NCI-H69 (cell line): ENCODE data around the gene OR51B5.
"Not testable (repeated sequence)": the region's sequence is repeated elsewhere in the genome, so short reads cannot be mapped to it uniquely, and the experiment has no call there.

Experiments
- DNase-seq: peaks from one replicate; lab custom pipeline; 2025; lab: John Stamatoyannopoulos, UW

Gene OR51B5, protein sequence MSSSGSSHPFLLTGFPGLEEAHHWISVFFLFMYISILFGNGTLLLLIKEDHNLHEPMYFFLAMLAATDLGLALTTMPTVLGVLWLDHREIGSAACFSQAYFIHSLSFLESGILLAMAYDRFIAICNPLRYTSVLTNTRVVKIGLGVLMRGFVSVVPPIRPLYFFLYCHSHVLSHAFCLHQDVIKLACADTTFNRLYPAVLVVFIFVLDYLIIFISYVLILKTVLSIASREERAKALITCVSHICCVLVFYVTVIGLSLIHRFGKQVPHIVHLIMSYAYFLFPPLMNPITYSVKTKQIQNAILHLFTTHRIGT

DNA sequence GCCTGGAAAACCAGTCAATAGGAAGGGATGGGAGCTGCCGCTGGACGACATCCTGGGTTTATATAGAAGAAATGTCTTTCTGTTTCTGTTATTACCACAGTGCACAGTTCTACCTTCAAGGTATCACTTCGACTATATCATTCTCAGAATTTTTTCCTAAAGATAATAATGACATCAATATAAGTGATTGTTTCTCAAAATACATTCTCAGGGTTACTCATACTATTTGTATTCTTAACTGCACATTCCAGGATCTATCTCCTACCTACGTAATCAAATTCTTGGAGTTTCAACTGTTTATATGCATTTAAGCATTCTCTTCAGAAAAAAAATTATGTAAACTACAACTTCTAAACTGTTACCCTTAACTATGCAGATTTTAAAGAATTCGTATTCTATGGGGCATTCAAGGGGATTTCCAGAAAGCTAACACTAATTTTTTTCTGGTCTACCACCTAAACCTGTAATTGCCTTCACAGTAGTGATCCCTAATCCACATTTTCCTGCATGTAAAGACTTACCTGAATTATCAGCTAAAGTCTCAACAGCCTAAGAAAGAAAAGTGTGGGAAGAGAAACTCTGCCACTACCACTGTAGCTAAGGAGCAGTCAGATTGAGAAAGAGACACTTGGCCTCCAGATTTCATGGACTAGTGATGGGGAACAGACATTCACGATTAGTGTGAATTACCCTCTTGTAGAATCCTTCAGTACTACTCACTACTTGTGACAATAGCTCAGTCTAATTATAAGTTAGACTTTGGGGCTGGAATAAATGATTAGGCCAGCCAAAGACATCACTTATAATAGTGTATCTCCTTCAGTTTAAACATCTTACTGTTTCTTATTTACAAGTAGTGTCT is at the start of gene OR51B5:
Gene OR51B5, minus strand, starts transcription at position 51 of the 862 bp plus-strand sequence. Its CDS starts 0 bp downstream, at position 51.
- no peak for DNase-seq

- no peak for DNase-seq
Measured at GRCh38 chr11:5390210-5390609, 46.9 kb upstream of the OR51B5 start.

DNA sequence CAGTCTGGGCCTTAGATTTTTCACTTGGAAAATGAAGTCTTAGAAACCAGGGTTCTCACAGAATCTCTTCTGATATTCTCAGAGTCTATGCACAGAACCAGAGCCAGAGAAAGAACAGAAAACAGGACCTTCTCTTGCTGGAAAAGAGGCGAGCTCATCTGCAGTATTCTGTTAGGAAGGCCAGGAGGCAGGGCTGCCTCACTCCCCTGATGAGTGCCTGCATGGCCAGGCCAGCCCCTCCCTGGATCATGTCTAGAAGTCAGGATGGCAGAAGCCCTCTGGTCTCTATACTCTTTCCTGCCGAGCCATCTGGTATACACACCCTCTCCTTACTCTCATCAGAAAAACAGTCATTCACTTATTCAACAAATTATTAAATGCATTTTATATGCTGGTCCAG is 41.0 kb upstream of the OR51B5 start:
- DNase-seq = no peak

GRCh38 chr11:5383576-5383975 is 40.3 kb upstream of the OR51B5 start, which contains the start of gene OR51M1:
Gene OR51M1 (plus strand): TSS chr11:5383812. CDS start chr11:5389399, 5,587 bp downstream.
- no peak for DNase-seq

- DNase-seq = peak; percentile 64
Measured at GRCh38 chr11:5380740-5381342, 37.5 kb upstream of the OR51B5 start.

GRCh38 chr11:5369789-5370188 is 26.5 kb upstream of the OR51B5 start:
- peak; percentile 15 for DNase-seq

- no peak for DNase-seq
Measured at GRCh38 chr11:5368502-5369043, 25.2 kb upstream of the OR51B5 start.

DNA sequence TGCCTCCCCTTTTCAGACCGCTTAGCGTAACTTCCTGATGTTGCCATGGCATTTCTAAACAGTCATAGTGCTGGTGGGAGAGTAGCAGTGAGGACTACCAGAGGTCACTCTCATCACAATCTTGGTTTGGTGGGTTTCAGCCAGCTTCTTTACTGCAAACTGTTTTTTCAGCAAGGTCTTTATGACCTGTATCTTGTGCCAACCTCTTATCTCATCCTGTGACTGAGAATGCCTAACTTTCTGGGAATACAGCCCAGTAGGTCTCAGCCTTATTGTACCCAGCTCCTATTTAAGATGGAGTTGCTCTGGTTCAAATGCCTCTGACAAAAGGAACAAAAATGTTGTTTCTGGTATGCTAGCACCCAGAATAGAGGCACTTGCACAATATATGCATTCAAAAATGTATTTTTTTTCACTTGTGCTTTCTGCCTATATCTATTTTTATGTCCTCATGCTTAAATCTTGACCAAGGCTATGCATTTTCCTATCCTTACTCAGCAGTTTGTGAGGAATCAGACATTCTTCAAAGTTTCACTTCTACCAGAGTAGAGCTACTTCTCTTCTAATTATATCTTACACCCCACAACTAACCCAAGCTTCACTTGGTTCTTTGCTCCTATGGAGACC is 24.2 kb upstream of the OR51B5 start:
- DNase-seq = no peak

DNA sequence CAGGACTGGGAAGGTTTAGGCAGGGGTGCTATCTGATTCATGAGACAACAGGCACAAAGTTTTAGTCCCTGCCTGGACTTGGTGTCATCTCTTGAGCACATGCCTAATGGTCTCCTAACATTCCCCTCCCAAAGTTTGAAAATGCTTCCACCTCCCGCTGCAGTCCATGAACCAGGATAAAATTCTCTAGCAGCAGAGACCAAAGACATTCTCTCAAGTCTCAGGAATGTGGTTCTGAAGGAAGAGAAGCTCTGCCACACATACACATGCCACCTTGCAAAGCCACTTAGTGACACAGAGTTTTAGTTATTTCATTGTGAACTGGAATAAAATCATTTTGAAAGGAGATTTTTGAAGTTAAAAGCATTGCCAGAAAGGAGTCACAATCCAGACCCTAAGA is 23.5 kb upstream of the OR51B5 start:
- no peak for DNase-seq

DNA sequence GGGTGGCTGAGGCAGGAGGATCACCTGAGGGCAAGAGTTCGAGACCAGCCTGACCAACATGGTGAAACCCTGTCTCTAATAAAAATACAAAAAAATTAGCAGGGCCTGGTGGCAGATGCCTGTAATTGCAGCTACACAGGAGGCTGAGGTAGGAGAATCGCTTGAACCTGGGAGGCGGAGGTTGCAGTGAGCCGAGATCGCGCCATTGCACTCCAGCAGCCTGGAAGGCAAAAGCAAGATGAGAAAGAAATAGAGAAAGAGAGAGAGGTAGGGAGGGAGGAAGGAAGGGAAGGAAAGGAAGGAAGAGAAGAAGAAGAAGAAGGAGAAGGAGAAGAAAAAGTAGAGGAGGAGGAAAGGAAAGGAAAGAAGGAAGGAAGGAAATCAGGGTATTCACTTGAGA is 23.0 kb upstream of the OR51B5 start:
- not testable (repeated sequence) for DNase-seq

DNA sequence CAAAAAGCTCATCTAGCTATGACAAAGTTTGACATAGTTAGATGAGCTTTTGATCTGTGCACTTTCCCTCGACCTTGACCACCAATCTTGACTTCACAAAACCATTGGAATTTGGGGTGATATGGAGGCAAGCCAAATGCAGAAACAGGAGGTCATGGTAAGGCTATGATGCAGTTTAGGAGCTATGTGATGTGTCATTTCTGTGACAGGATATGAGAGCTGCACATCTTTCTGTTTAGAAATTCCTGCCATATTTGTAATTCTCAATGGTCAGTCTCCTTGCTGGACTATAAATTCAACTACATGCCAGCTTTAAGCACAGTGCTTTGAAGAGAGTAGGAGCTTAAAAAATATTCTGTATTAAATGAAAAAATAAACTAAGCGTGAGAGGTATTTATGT is 20.9 kb upstream of the OR51B5 start:
- no peak for DNase-seq

DNA sequence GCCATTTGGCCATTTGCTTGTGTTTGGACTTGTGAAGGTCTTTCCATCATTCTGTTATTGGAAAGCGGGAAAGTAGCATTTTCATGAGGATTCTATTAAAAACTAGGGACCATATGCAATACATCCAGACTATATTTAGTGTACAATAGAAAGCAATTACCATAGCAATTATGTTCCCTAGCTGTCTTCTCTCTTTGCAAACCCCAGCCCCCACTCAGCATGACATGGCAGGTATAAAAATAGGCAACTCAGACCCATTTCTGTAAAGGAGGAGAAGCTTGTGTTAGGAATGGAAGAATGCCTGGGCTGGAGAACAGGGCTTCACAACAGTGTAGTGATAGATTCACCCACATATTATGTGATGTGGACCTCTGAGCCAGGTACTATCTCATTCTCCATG is 20.4 kb upstream of the OR51B5 start:
- DNase-seq = no peak

DNA sequence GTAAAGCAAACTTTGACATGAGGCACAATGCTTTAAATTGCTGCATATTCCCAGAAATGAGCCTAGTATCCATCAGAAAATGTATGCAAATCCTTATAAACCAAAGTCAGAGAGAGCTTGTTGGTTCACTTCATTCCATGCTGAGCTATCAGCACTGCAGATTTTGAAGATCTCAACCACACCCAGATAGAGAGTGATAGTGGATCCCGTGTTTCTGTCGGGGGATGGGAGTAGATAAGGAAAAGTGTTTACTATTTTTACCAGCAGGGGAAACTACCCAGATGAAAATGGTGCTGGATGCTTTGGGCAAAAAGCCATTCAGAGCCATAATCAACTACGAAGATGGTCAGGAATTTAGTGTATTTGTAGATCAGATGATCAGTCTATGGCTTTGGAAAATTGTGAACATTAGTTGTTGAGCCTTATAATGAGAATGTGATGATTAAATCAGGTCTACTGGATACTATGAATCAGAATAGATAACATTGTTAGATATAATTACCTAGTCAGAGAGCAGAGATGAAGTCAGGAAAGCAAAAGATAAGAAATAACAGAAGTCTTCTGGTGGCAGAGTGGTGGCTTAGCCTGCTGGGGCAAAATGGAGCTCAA is 18.8 kb upstream of the OR51B5 start:
- DNase-seq = no peak

DNA sequence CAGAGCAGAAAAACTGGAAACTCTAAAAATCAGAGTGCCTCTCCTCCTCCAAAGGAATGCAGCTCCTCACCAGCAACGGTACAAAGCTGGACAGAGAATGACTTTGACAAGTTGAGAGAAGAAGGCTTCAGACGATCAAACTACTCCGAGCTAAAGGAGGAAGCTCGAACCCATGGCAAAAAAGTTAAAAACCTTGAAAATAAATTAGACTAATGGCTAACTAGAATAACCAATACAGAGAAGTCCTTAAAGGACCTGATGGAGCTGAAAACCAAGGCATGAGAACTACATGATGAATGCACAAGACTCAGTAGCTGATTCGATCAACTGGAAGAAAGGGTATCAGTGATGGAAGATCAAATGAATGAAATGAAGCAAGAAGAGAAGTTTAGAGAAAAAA is 12.7 kb upstream of the OR51B5 start:
- not testable (repeated sequence) for DNase-seq

DNA sequence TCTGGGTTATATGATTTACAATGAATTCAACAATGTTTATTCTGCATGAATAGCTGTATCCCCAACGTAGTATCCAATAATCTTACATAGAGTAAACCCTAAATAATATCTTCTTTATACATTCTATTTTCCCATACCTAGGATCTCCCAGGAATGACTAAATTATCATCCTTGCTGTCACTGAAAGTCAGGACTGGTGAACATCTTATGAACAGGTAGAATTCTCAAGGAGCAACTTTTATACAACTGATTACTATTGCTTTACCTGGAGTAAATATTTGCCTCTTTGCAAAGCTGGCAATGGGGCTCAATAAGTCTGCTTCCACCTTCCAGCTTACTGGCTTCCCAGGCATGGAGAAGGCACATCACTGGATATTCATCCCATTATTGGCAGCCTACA is 7.9 kb upstream of the OR51B5 start, which contains the start of gene OR51B6:
Gene OR51B6, plus strand, starts transcription at position 301 of the 400 bp plus-strand sequence. Its CDS starts 0 bp downstream, at position 301.
- no peak for DNase-seq

DNA sequence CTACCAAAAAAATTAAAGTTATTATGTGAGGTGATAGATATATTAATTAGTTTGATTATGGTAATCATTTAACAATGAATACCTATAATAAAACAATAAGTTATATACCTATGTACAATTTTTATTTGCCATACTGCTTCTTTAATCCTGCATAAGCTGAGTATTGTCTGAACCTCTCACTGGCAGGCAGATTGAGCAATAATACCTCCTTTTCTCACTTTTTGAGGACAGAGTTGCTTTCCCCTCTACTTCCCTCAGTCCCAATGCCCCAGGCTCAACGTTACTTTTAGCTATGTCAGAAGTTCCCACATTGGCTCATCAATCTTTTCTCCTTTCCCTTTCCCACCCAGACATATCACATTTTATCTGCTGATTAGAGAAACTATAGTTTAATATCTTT is 6.2 kb upstream of the OR51B5 start:
- no peak for DNase-seq

DNA sequence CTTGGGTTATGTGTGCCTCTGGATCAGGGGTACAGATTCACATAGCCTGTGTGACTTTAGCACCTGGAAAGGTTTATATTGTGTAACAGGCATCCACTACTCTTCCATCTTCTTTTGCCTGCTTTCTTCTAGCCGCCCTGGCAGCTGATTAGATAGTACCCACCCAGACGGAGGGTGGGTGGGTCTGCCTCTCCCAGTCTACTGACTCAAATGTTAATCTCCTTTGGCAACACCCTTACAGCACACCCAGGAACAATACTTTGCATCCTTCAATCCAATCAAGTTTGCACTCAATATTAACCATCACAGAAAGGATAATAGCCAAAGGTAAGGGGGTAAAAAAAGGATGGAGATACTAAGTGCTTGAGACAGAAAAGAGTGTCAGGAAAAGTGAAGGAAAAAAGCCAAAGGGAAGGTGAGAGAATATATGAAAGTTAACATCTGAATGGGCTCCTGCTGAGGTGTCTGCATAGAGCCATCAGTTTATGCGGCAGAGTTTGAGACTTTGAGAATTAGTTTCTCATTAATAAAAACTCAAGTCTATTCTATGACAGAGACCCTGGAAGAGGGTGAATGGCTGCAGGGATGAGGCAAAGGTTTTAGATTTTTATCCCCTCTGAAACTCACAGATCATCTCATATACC is 5.3 kb upstream of the OR51B5 start:
- no peak for DNase-seq

GRCh38 chr11:5345831-5346230 is 2.5 kb upstream of the OR51B5 start:
- no peak for DNase-seq

DNA sequence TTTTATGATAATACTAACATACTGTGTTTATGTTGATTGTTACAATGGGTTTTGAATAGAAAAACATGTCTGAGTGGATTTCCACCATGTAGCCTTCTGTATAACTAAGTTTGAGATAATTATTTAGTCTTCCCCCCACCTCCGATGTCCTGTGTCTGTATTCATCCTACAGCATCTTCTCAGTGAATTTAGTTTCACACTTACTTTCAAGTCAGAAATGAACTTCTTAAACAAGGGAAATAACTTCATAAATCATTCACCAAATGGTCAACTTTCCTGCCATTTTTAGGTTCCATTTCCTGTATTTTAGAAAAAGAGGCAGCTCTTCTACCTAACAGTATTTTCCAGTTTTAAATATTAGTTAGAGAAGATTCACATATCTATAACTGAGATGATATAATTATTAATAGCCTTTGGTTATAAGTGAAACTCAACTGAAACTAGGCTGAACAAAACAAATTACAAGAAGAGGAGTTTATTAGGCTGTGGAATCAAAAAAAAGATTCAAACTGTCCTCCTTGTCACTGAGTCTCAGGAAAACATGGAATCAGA is 3.5 kb downstream of the OR51B5 start:
- no peak for DNase-seq

- not testable (repeated sequence) for DNase-seq
Measured at GRCh38 chr11:5337253-5337652, 6.1 kb downstream of the OR51B5 start.

DNA sequence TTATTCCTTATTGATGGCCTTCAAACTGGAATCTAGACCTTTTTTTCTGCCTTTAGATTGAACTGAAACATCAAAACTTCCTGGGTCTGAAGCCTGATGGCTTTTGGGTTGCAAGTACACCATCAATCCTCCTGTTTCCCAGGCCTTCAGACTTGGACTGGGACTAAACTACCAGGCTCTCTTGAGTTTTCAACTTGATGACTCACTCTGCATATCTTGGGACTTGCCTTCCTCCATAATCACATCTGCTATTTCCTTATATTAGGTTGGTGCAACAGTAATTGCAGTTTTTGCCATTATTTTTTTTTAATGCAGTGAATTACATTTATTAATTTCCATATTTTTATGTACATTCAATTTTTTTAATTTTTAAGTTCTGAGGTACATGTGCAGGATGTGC is 7.0 kb downstream of the OR51B5 start:
- no peak for DNase-seq
